Measurements from ENCODE around the gene NKX2-8. TPM values are rescaled to one million over a fixed set of nuclear protein-coding genes. Genes with fewer than 3 reads are reported as not detected.

The NKX2-8 gene
- total and polyA plus RNA-seq, 2 donors (not counting 1 experiment from before 2014, with no cell fraction given): not detected

DNA sequence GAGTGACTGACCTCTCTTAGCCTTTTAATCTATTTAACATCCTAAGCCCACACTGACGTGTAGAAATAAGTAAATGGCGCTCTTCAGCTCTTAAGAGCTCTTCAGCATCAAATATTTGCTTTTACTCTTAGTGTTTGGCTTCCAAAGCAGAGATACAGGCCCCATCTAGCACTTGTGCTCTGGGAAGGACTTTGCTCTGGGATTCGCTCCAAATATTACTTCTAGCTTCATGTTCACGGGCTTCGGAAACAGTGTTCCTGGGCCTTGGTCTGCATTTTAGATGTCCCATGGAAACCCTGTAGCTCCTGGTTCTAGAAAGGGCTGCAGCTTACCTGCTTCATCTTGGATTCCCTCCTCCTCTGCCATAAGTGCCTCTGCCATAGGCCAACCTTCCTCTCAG, 2.7 kb upstream of the NKX2-8 start:
- Histone ChIP-seq H3K9ac (ENCODE audit: insufficient read depth, low read length) (no peak overlapping the region), H3K27ac (ENCODE audit: insufficient read depth, low read length) (no peak overlapping the region), H3K9me3 (ENCODE audit: control insufficient read depth, insufficient read depth, low read depth, low read length) (no peaks in the 10 kb centered on the region), H3K79me2 (ENCODE audit: control insufficient read depth, insufficient read depth, low read length) (no peaks in the 10 kb centered on the region), H4K20me1 (ENCODE audit: control insufficient read depth, extremely low read depth, insufficient read depth, low read length) (no peaks in the 10 kb centered on the region), H2AFZ (ENCODE audit: low read length) (no peak overlapping the region), H3K4me1 (ENCODE audit: control insufficient read depth, extremely low read depth, insufficient read depth, low read length) (peaks cover 4% of the 10 kb centered on the region), H3K4me2 (ENCODE audit: extremely low read depth, insufficient read depth, low read length) (no peak overlapping the region), H3K27me3 (ENCODE audit: control insufficient read depth, insufficient read depth, low read length) (peaks cover 39% of the 10 kb centered on the region), H3K4me3 (replicated peaks in 1 of 4; ENCODE audit: control extremely low read depth in 1 of 4, insufficient read depth in 1 of 4, low read depth in 3 of 4, low read length in 4 of 4) (no peak overlapping the region), H3K36me3 (ENCODE audit: control insufficient read depth, insufficient read depth, low read length) (no peaks in the 10 kb centered on the region)
- no peak for DNase-seq (ENCODE audit: low read depth in 2 of 2)
- TF ChIP-seq, protein P1, sequence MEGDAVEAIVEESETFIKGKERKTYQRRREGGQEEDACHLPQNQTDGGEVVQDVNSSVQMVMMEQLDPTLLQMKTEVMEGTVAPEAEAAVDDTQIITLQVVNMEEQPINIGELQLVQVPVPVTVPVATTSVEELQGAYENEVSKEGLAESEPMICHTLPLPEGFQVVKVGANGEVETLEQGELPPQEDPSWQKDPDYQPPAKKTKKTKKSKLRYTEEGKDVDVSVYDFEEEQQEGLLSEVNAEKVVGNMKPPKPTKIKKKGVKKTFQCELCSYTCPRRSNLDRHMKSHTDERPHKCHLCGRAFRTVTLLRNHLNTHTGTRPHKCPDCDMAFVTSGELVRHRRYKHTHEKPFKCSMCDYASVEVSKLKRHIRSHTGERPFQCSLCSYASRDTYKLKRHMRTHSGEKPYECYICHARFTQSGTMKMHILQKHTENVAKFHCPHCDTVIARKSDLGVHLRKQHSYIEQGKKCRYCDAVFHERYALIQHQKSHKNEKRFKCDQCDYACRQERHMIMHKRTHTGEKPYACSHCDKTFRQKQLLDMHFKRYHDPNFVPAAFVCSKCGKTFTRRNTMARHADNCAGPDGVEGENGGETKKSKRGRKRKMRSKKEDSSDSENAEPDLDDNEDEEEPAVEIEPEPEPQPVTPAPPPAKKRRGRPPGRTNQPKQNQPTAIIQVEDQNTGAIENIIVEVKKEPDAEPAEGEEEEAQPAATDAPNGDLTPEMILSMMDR (conservative IDR thresholded peaks at IDR 0.05 in 1 of 2, IDR thresholded peaks at IDR 0.05 in 1 of 2; ENCODE audit: low read depth in 1 of 2, low read length in 2 of 2): no peak
- no peak for TF ChIP-seq EZH2 (IDR thresholded peaks at IDR 0.05; ENCODE audit: low read length, missing control alignments)

DNA sequence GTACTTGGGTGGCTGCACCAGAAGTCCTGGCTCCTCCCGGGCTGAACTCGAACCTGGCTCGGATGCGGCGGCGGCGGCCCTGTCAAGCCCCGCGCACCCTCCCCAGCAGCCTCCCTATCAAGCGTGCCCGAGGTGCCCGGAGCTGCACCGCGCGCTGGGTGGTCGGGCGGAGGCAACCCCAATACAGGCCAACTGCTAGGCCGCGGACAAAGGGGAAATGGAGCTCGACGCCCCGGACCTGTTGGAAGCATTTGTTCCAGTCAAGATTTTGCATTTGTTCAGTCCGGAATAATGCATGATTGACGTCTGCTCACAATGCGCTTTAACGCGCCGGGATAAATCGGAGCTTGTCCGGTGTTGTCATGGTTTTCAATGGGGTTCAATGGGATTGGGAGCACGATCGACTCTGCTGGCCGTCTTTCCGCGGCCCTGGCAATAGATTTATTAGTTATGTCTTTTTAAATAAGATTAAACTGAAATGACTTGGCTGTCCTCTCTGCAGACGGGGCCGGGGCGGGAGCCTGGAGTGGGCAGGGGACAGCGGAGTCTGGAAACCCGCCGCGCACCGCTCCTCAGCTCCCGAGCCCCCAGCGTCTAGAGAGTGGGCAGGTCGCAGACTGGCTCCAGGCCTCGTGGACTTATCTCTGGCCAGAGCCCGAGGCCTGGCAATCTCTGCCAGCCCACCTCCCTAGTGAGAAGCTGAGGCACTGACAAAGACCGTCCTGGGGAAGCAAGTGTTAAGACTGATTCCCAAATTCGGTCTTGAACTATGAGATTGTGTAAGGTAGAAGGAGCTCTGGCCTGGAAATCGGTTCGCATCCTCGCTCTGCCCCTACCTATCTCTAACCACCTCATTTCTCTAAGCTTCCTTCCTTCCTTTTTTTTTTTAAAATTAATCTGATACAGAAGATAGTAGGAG, 1.7 kb upstream of the NKX2-8 start:
- DNase-seq (ENCODE audit: low read depth in 2 of 2): no peak
- no peaks in the 10 kb centered on the region for H4K20me1 ChIP-seq (ENCODE audit: control insufficient read depth, extremely low read depth, insufficient read depth, low read length)
- no peak overlapping the region for H2AFZ ChIP-seq (ENCODE audit: low read length)
- no peaks in the 10 kb centered on the region for H3K79me2 ChIP-seq (ENCODE audit: control insufficient read depth, insufficient read depth, low read length)
- peaks cover 48% of the 10 kb centered on the region for H3K27me3 ChIP-seq (ENCODE audit: control insufficient read depth, insufficient read depth, low read length)
- no peaks in the 10 kb centered on the region for H3K36me3 ChIP-seq (ENCODE audit: control insufficient read depth, insufficient read depth, low read length)
- no peak overlapping the region for H3K4me2 ChIP-seq (ENCODE audit: extremely low read depth, insufficient read depth, low read length)
- TF ChIP-seq EZH2 (IDR thresholded peaks at IDR 0.05; ENCODE audit: low read length, missing control alignments): no peak
- TF ChIP-seq, protein P1 (conservative IDR thresholded peaks at IDR 0.05 in 1 of 2, IDR thresholded peaks at IDR 0.05 in 1 of 2; ENCODE audit: low read depth in 1 of 2, low read length in 2 of 2): no peak
- H3K27ac ChIP-seq (ENCODE audit: insufficient read depth, low read length): no peak overlapping the region
- H3K4me1 ChIP-seq (ENCODE audit: control insufficient read depth, extremely low read depth, insufficient read depth, low read length): peaks cover 4% of the 10 kb centered on the region
- no peak overlapping the region for H3K9ac ChIP-seq (ENCODE audit: insufficient read depth, low read length)
- H3K4me3 ChIP-seq (replicated peaks in 1 of 4; ENCODE audit: control extremely low read depth in 1 of 4, insufficient read depth in 1 of 4, low read depth in 3 of 4, low read length in 4 of 4): no peak overlapping the region
- no peaks in the 10 kb centered on the region for H3K9me3 ChIP-seq (ENCODE audit: control insufficient read depth, insufficient read depth, low read depth, low read length)

DNA sequence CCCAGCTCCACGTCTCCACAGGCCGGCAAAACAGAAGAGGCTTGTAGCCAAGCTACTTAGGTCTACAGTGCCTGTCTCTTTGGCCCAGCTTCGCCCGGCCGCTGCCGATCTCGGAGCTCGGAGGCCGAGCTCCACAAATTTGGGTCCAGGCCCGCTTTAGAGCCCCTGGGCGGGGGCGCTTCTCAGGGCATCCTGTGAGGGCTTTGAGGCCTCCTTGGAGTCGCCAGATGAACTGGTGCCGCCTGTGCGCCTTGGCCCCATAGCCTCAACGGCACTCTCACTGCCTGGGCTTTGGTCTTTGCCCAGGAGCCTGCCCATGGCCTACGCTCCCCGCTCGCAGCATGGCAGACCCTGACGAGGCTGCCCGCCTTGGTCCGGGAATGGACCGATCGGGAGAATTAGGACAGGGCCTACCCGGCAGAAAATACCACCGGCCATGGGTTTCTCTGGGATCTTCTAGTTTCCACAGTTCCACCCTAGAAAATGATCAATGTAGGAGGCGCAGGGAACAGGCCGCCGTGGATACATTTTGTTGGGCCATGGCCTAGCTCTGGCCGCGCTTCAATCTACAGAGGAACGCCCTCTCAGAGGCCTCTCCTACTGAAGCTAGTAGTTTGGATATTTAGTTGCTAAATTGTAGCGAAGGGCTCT, 953 bp upstream of the NKX2-8 start:
- H3K27ac ChIP-seq (ENCODE audit: insufficient read depth, low read length): no peak overlapping the region
- no peaks in the 10 kb centered on the region for H3K9me3 ChIP-seq (ENCODE audit: control insufficient read depth, insufficient read depth, low read depth, low read length)
- H3K4me1 ChIP-seq (ENCODE audit: control insufficient read depth, extremely low read depth, insufficient read depth, low read length): peaks cover 4% of the 10 kb centered on the region
- H3K79me2 ChIP-seq (ENCODE audit: control insufficient read depth, insufficient read depth, low read length): no peaks in the 10 kb centered on the region
- H3K4me2 ChIP-seq (ENCODE audit: extremely low read depth, insufficient read depth, low read length): no peak overlapping the region
- DNase-seq (ENCODE audit: low read depth in 2 of 2): no peak
- peaks cover 49% of the 10 kb centered on the region for H3K27me3 ChIP-seq (ENCODE audit: control insufficient read depth, insufficient read depth, low read length)
- no peak overlapping the region for H2AFZ ChIP-seq (ENCODE audit: low read length)
- no peak overlapping the region for H3K4me3 ChIP-seq (replicated peaks in 1 of 4; ENCODE audit: control extremely low read depth in 1 of 4, insufficient read depth in 1 of 4, low read depth in 3 of 4, low read length in 4 of 4)
- TF ChIP-seq, protein P1 (conservative IDR thresholded peaks at IDR 0.05 in 1 of 2, IDR thresholded peaks at IDR 0.05 in 1 of 2; ENCODE audit: low read depth in 1 of 2, low read length in 2 of 2): no peak
- TF ChIP-seq EZH2 (IDR thresholded peaks at IDR 0.05; ENCODE audit: low read length, missing control alignments): no peak
- no peaks in the 10 kb centered on the region for H4K20me1 ChIP-seq (ENCODE audit: control insufficient read depth, extremely low read depth, insufficient read depth, low read length)
- no peaks in the 10 kb centered on the region for H3K36me3 ChIP-seq (ENCODE audit: control insufficient read depth, insufficient read depth, low read length)
- H3K9ac ChIP-seq (ENCODE audit: insufficient read depth, low read length): no peak overlapping the region

Measured in fibroblast of lung (primary cell).